SU-DHL-6 (cell line): ENCODE measurements around the gene LRRC28.

Source experiments
- H2AFZ ChIP-seq: fragments of 200-600 bp; sonication (generic); 2 replicates; pipeline ENCODE4 v1.6.1; 2014; ENCODE audit warnings: low read depth, mild to moderate bottlenecking, moderate library complexity, mixed read lengths, antibody characterized with exemption, low read length; ENCODE audit not compliant: severe bottlenecking
- H3F3A ChIP-seq: fragments of 200-600 bp; shearing (Covaris generic); 2 replicates; pipeline ENCODE4 v1.6.0; 2016; ENCODE audit warnings: antibody characterized with exemption, mild to moderate bottlenecking; ENCODE audit not compliant: insufficient read depth
- H3K27ac ChIP-seq: fragments of 200-600 bp; sonication (generic); 2 replicates; pipeline ENCODE4 v1.5.1; 2016; ENCODE audit warnings: low read depth, mild to moderate bottlenecking, low read length, moderate library complexity, mixed read lengths
- H3K27me3 ChIP-seq: fragments of 200-600 bp; sonication (generic), shearing (Covaris generic); 2 replicates; pipeline ENCODE4 v1.6.0; 2014; ENCODE audit warnings: mild to moderate bottlenecking, low read length
- H3K36me3 ChIP-seq: fragments of 200-600 bp; sonication (generic); 2 replicates; pipeline ENCODE4 v1.6.1; 2014; ENCODE audit warnings: mild to moderate bottlenecking, low read length, mixed read lengths
- H3K4me2 ChIP-seq: fragments of 300-600, 200-600 bp; shearing (Covaris generic), sonication (generic); 2 replicates; pipeline ENCODE4 v1.6.0; 2014; ENCODE audit warnings: low read length, low read depth, mild to moderate bottlenecking; ENCODE audit not compliant: poor library complexity, severe bottlenecking
- H3K4me3 ChIP-seq: fragments of 200-600 bp; sonication (generic); 2 replicates; pipeline ENCODE4 v1.5.1; 2014; ENCODE audit warnings: antibody characterized with exemption, low read length, mild to moderate bottlenecking, mixed read lengths; ENCODE audit not compliant: insufficient read depth, poor library complexity, severe bottlenecking
- H3K79me2 ChIP-seq: fragments of 200-600 bp; sonication (generic); 2 replicates; pipeline ENCODE4 v1.6.1; 2014; ENCODE audit warnings: mild to moderate bottlenecking, low read length, moderate library complexity; ENCODE audit not compliant: insufficient read depth
- H3K9ac ChIP-seq: fragments of 200-600 bp; sonication (generic); 2 replicates; pipeline ENCODE4 v1.7.0; 2014; ENCODE audit warnings: mild to moderate bottlenecking, low read length
- H3K9me2 ChIP-seq: fragments of 200-600 bp; sonication (generic); replicated peaks from 2 replicates; pipeline ENCODE4 v1.6.1; 2014; ENCODE audit warnings: low read length; ENCODE audit not compliant: insufficient read depth
- H3K9me3 ChIP-seq: fragments of 200-600 bp; sonication (generic); 2 replicates; pipeline ENCODE4 v1.6.1; 2014; ENCODE audit warnings: low read length, mixed read lengths; ENCODE audit not compliant: insufficient read depth
- H4K20me1 ChIP-seq: fragments of 200-600 bp; sonication (generic); 2 replicates; pipeline ENCODE4 v1.6.1; 2014; ENCODE audit warnings: low read depth, mild to moderate bottlenecking, antibody characterized with exemption, low read length, moderate library complexity, mixed read lengths
- EZH2phosphoT487 ChIP-seq: fragments of 200-600 bp; sonication (generic), shearing (Covaris generic); conservative IDR thresholded peaks from 2 replicates; pipeline ENCODE4 v1.6.1; 2018; ENCODE audit warnings: mild to moderate bottlenecking, antibody characterized with exemption, low read length, moderate library complexity, mixed read lengths
- TF ChIP-seq, protein P1 (sequence below): fragments of 200-600 bp; sonication (generic); IDR thresholded peaks from one replicate; pipeline ENCODE4 v1.5.1; 2017; ENCODE audit warnings: antibody characterized with exemption, mild to moderate bottlenecking, low read length, moderate library complexity; ENCODE audit not compliant: insufficient read depth, poor library complexity, severe bottlenecking

LRRC28 gene

GRCh38 chr15:99253381-99254090 is 2.3 kb downstream of the LRRC28 start:
- Histone ChIP-seq H3K9me3 (no peaks in the 10 kb centered on the region), H3K9ac (peak overlapping the region; percentile 90), H3K4me3 (peak overlapping the region; percentile 93), H3K9me2 (no peaks in the 10 kb centered on the region), H3K27me3 (no peaks in the 10 kb centered on the region), H3K36me3 (peaks cover 11% of the 10 kb centered on the region), H3K27ac (no peak overlapping the region), H3F3A (peaks cover 24% of the 10 kb centered on the region), H4K20me1 (no peaks in the 10 kb centered on the region), H3K4me2 (peak overlapping the region; percentile 82), H2AFZ (no peak overlapping the region), H3K79me2 (peaks cover 28% of the 10 kb centered on the region; the same call in 1 of the 2 replicates)
- TF ChIP-seq, protein P1, sequence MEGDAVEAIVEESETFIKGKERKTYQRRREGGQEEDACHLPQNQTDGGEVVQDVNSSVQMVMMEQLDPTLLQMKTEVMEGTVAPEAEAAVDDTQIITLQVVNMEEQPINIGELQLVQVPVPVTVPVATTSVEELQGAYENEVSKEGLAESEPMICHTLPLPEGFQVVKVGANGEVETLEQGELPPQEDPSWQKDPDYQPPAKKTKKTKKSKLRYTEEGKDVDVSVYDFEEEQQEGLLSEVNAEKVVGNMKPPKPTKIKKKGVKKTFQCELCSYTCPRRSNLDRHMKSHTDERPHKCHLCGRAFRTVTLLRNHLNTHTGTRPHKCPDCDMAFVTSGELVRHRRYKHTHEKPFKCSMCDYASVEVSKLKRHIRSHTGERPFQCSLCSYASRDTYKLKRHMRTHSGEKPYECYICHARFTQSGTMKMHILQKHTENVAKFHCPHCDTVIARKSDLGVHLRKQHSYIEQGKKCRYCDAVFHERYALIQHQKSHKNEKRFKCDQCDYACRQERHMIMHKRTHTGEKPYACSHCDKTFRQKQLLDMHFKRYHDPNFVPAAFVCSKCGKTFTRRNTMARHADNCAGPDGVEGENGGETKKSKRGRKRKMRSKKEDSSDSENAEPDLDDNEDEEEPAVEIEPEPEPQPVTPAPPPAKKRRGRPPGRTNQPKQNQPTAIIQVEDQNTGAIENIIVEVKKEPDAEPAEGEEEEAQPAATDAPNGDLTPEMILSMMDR, result no peak
- no peak for TF ChIP-seq EZH2phosphoT487

- peaks cover 11% of the 10 kb centered on the region for H3K36me3 ChIP-seq
- no peaks in the 10 kb centered on the region for H3K27me3 ChIP-seq
- H3K4me2 ChIP-seq, result no peak overlapping the region
- H3K79me2 ChIP-seq, result peaks cover 24% of the 10 kb centered on the region; the same call in 1 of the 2 replicates
- no peak overlapping the region for H3K4me3 ChIP-seq
- no peak for TF ChIP-seq EZH2phosphoT487
- TF ChIP-seq, protein P1, result no peak
- H3K9ac ChIP-seq, result no peak overlapping the region
- H3K9me2 ChIP-seq, result no peaks in the 10 kb centered on the region
- no peak overlapping the region for H2AFZ ChIP-seq
- H3K27ac ChIP-seq, result no peak overlapping the region
- H4K20me1 ChIP-seq, result no peaks in the 10 kb centered on the region
- peaks cover 5% of the 10 kb centered on the region; the same call in 1 of the 2 replicates for H3F3A ChIP-seq
- H3K9me3 ChIP-seq, result no peaks in the 10 kb centered on the region
Measured at GRCh38 chr15:99257107-99257750, 5.9 kb downstream of the LRRC28 start.

GRCh38 chr15:99264125-99264524 is 12.8 kb downstream of the LRRC28 start:
- no peaks in the 10 kb centered on the region for H3K9me3 ChIP-seq
- H3F3A ChIP-seq, result no peaks in the 10 kb centered on the region
- no peak overlapping the region for H2AFZ ChIP-seq

More at GRCh38 chr15:99264125-99264524, 12.8 kb downstream of the LRRC28 start:
- TF ChIP-seq, protein P1, result no peak
- no peak overlapping the region for H3K27ac ChIP-seq
- H3K79me2 ChIP-seq, result no peaks in the 10 kb centered on the region
- no peaks in the 10 kb centered on the region for H3K9me2 ChIP-seq
- H3K9ac ChIP-seq, result no peak overlapping the region
- H3K36me3 ChIP-seq, result no peaks in the 10 kb centered on the region
- H3K27me3 ChIP-seq, result no peaks in the 10 kb centered on the region
- peaks cover 8% of the 10 kb centered on the region; the same call in 1 of the 2 replicates for H4K20me1 ChIP-seq
- no peak overlapping the region for H3K4me2 ChIP-seq
- no peak overlapping the region for H3K4me3 ChIP-seq
